Lower lobe of right lung (tissue), 2 donors: ENCODE data around the gene AADACL4. TPM values are rescaled to one million over a fixed set of nuclear protein-coding genes. Genes with fewer than 3 reads are reported as not detected.

ENCODE experiments used
- ATAC-seq, 2 donors: fragments of 200-7000 bp; cut with Tn5 transposase; one replicate each; pipeline ENCODE4 v1.9.1; 2020 to 2022; ENCODE audit warnings: mild to moderate bottlenecking in 2 of 2, moderate library complexity in 2 of 2
- DNase-seq: peaks from one replicate; pipeline ENCODE4 v3.0.0-alpha.2; 2020
- H3K27ac ChIP-seq: fragments of 200-600 bp; one replicate; pipeline ENCODE4 v1.8.0; 2022
- H3K27me3 ChIP-seq: fragments of 200-600 bp; one replicate; pipeline ENCODE4 v1.8.0; 2022; ENCODE audit warnings: low read depth
- H3K36me3 ChIP-seq: fragments of 200-600 bp; one replicate; pipeline ENCODE4 v1.8.0; 2022; ENCODE audit warnings: mild to moderate bottlenecking
- H3K4me1 ChIP-seq: fragments of 200-600 bp; one replicate; pipeline ENCODE4 v1.8.0; 2022
- H3K4me3 ChIP-seq: fragments of 200-600 bp; one replicate; pipeline ENCODE4 v1.8.0; 2022; ENCODE audit warnings: mild to moderate bottlenecking
- H3K9me3 ChIP-seq: fragments of 200-600 bp; one replicate; pipeline ENCODE4 v1.8.0; 2022
- CTCF ChIP-seq: fragments of 200-600 bp; IDR thresholded peaks from one replicate; pipeline ENCODE4 v1.8.0; 2022; ENCODE audit warnings: antibody characterized with exemption, mild to moderate bottlenecking
- intact Hi-C: fragments of 100-400 bp; cut with DNase I; formaldehyde crosslinking; loops from one replicate; pipeline ENCODE4 v1.11.0; 2022
- total RNA-seq: library from RNA; stranded (reverse); fragmentation: NEBNext Ultra II Directional; extraction: Animal tissue kit (Norgen Biotek cat#: 25700); gene quantifications from one replicate; pipeline ENCODE4 v1.2.1, GENCODE V29; 2021
- donor health status: DM: no; HTN: yes; CAD: no; lungs with severe emphysema.

AADACL4 gene
- total RNA-seq, 1 donor from 2014 or later = not detected

- no peak for TF ChIP-seq CTCF
These were observed 46.1 kb upstream of the AADACL4 start for GRCh38 chr1:12597792-12598191.

GRCh38 chr1:12598974-12599373 is 44.9 kb upstream of the AADACL4 start:
- H3K4me3 ChIP-seq = no peak overlapping the region
- no peaks in the 10 kb centered on the region for H3K9me3 ChIP-seq
- ATAC-seq (no peak), DNase-seq (no peak)
- no peak overlapping the region for H3K27ac ChIP-seq
- intact Hi-C loops = no loop called here
- H3K4me1 ChIP-seq = peaks cover 99% of the 10 kb centered on the region
- peaks cover 14% of the 10 kb centered on the region for H3K36me3 ChIP-seq
- H3K27me3 ChIP-seq = no peaks in the 10 kb centered on the region
- TF ChIP-seq CTCF = no peak

More at GRCh38 chr1:12597792-12598191, 46.1 kb upstream of the AADACL4 start:
- peaks cover 99% of the 10 kb centered on the region for H3K4me1 ChIP-seq
- intact Hi-C loops = no loop called here
- DNase-seq (peak; percentile 79), ATAC-seq (peak in 1 of 2 donors; percentile 11)
- H3K27ac ChIP-seq = peak overlapping the region; percentile 36
- H3K4me3 ChIP-seq = no peak overlapping the region
- H3K9me3 ChIP-seq = no peaks in the 10 kb centered on the region
- peaks cover 7% of the 10 kb centered on the region for H3K36me3 ChIP-seq
- H3K27me3 ChIP-seq = no peaks in the 10 kb centered on the region

- no peak for DNase-seq
- intact Hi-C loops = no loop called here
- Histone ChIP-seq H3K4me3 (no peak overlapping the region), H3K4me1 (peaks cover 99% of the 10 kb centered on the region), H3K27ac (no peak overlapping the region), H3K36me3 (peaks cover 13% of the 10 kb centered on the region), H3K9me3 (no peaks in the 10 kb centered on the region), H3K27me3 (no peaks in the 10 kb centered on the region)
- ATAC-seq = no peak
- TF ChIP-seq CTCF = no peak
These were observed 44.2 kb upstream of the AADACL4 start for GRCh38 chr1:12599657-12600056.

- Histone ChIP-seq H3K9me3 (no peaks in the 10 kb centered on the region), H3K27ac (no peak overlapping the region), H3K27me3 (no peaks in the 10 kb centered on the region), H3K36me3 (peaks cover 10% of the 10 kb centered on the region), H3K4me1 (peaks cover 99% of the 10 kb centered on the region), H3K4me3 (no peak overlapping the region)
- TF ChIP-seq CTCF = no peak
- no peak for ATAC-seq
- no peak for DNase-seq
- intact Hi-C loops = no loop called here
These were observed 43.5 kb upstream of the AADACL4 start for GRCh38 chr1:12600335-12600734.

GRCh38 chr1:12600880-12601633 is 42.8 kb upstream of the AADACL4 start:
- DNase-seq = no peak

More at GRCh38 chr1:12600880-12601633, 42.8 kb upstream of the AADACL4 start:
- no peaks in the 10 kb centered on the region for H3K9me3 ChIP-seq
- no peaks in the 10 kb centered on the region for H3K27me3 ChIP-seq
- H3K36me3 ChIP-seq = peaks cover 10% of the 10 kb centered on the region
- intact Hi-C loops = no loop called here
- H3K27ac ChIP-seq = no peak overlapping the region
- peak; percentile 3 to 41 for ATAC-seq
- H3K4me3 ChIP-seq = no peak overlapping the region
- peak; percentile 42 for TF ChIP-seq CTCF
- peaks cover 96% of the 10 kb centered on the region for H3K4me1 ChIP-seq
